OCI-LY7 (cell line): ENCODE measurements around the gene GGA1. TPM values are rescaled to one million over a fixed set of nuclear protein-coding genes. Genes with fewer than 3 reads are reported as not detected.

ENCODE experiments used
- BruUV-seq: library from RNA; stranded (reverse); fragments of 400-500 nt; replicated peaks from 2 replicates; lab custom pipeline; 2021; lab: Mats Ljungman, UMichigan
- CTCF ChIA-PET: fragments of 300-600 bp; sonication (Branson Sonifier 250); formaldehyde crosslinking; loops from one replicate; lab custom pipeline; 2022; ENCODE audit warnings: antibody characterized with exemption; ENCODE audit not compliant: unreplicated experiment; lab: Charles Lee
- POLR2A ChIA-PET: fragments of 300-600 bp; sonication (Branson Sonifier 250); formaldehyde crosslinking; loops from one replicate; lab custom pipeline; 2022; ENCODE audit warnings: antibody characterized with exemption; lab: Charles Lee
- DNase-seq: peaks from one replicate; pipeline ENCODE4 v3.0.0-alpha.2; 2015; ENCODE audit warnings: low spot score
- H2AFZ ChIP-seq: fragments of 200-600 bp; sonication (generic), shearing (Covaris generic); 2 replicates; pipeline ENCODE4 v1.6.1; 2014; ENCODE audit warnings: mild to moderate bottlenecking, antibody characterized with exemption, low read length, moderate library complexity
- H3K27ac ChIP-seq: fragments of 200-600 bp; sonication (generic); 2 replicates; pipeline ENCODE4 v1.5.1; 2014; ENCODE audit warnings: mixed run types, low read depth, mild to moderate bottlenecking, moderate library complexity, low read length, inconsistent platforms; ENCODE audit not compliant: poor library complexity, severe bottlenecking
- H3K36me3 ChIP-seq: fragments of 200-600 bp; sonication (generic); 2 replicates; pipeline ENCODE4 v1.6.1; 2014; ENCODE audit warnings: mild to moderate bottlenecking, antibody characterized with exemption, low read length, moderate library complexity, mixed read lengths; ENCODE audit not compliant: insufficient read depth
- H3K4me1 ChIP-seq: fragments of 200-600 bp; sonication (generic); 2 replicates; pipeline ENCODE4 v1.5.1; 2014; ENCODE audit warnings: mild to moderate bottlenecking, low read length; ENCODE audit not compliant: insufficient read depth, poor library complexity, severe bottlenecking
- H3K4me2 ChIP-seq: fragments of 200-600 bp; sonication (generic); 2 replicates; pipeline ENCODE4 v1.6.1; 2014; ENCODE audit warnings: mild to moderate bottlenecking, low read length
- H3K4me3 ChIP-seq: fragments of 200-600 bp; sonication (generic); 2 replicates; pipeline ENCODE4 v1.5.1; 2014; ENCODE audit warnings: mild to moderate bottlenecking, low read depth, low read length; ENCODE audit not compliant: poor library complexity, severe bottlenecking
- H3K79me2 ChIP-seq: fragments of 200-600 bp; sonication (generic); 2 replicates; pipeline ENCODE4 v1.6.1; 2016; ENCODE audit warnings: low read depth, mild to moderate bottlenecking, low read length, moderate library complexity, mixed read lengths; ENCODE audit not compliant: insufficient read depth
- H3K9me2 ChIP-seq: fragments of 200-600 bp; sonication (generic); 2 replicates; pipeline ENCODE4 v1.6.1; 2016; ENCODE audit warnings: mild to moderate bottlenecking, low read length, mixed read lengths; ENCODE audit not compliant: insufficient read depth
- H3K9me3 ChIP-seq: fragments of 200-600 bp; sonication (generic); 2 replicates; pipeline ENCODE4 v1.6.1; 2014; ENCODE audit warnings: mild to moderate bottlenecking, mixed run types, low read length, mixed read lengths
- H4K20me1 ChIP-seq: fragments of 200-600 bp; sonication (generic); 2 replicates; pipeline ENCODE4 v1.6.1; 2014; ENCODE audit warnings: mild to moderate bottlenecking, antibody characterized with exemption, low read length, moderate library complexity, mixed read lengths; ENCODE audit not compliant: insufficient read depth
- EZH2phosphoT487 ChIP-seq: fragments of 200-600 bp; sonication (generic); IDR thresholded peaks from 2 replicates; pipeline ENCODE4 v1.6.1; 2018; ENCODE audit warnings: low read depth, borderline replicate concordance, mild to moderate bottlenecking, mixed run types, antibody characterized with exemption, low read length, moderate library complexity, mixed read lengths
- intact Hi-C: fragments of 100-400 bp; cut with micrococcal nuclease; formaldehyde crosslinking; loops from one replicate; pipeline ENCODE4 v1.10.0; 2022; ENCODE audit not compliant: unreplicated experiment
- total RNA-seq, 2 experiments: library from RNA; depleted of rRNA in 1 of 2; stranded (reverse); fragments of >200 nt in 1 of 2; shearing (Covaris generic) in 1 of 2; gene quantifications; 2 replicates each; pipeline ENCODE4 v1.2.3, GENCODE V29; 2014 to 2022
- TF ChIP-seq, protein P1 (sequence below): fragments of 200-600 bp; sonication (generic); conservative IDR thresholded peaks from 2 replicates; pipeline ENCODE4 v1.5.1; 2014; ENCODE audit warnings: mild to moderate bottlenecking, antibody characterized with exemption, low read length, moderate library complexity, mixed read lengths

Gene GGA1
- total RNA-seq, 2 experiments from 2014 or later, result 127 to 172 TPM

GRCh38 chr22:37674951-37675929, 66.6 kb downstream of the GGA1 start, which contains the start of gene LGALS1:
Gene LGALS1, plus strand, starts transcription at chr22:37675636. Its CDS starts 67 bp downstream, at chr22:37675703.
- intact Hi-C loops, result loop anchor here (5.0 kb wide), 1 partner anchor 68 kb away; the partner anchor contains the start of gene GGA1
- H3K79me2 ChIP-seq, result no peaks in the 10 kb centered on the region
- H3K4me3 ChIP-seq, result peak within 1 kb of the TSS; percentile 63
- H3K4me1 ChIP-seq, result peaks cover 44% of the 10 kb centered on the region
- no peaks in the 10 kb centered on the region for H3K36me3 ChIP-seq
- peak within 1 kb of the TSS; percentile 88 for H3K4me2 ChIP-seq
- H2AFZ ChIP-seq, result peak within 1 kb of the TSS; percentile 67; the same call in 1 of the 2 replicates
- no peak for TF ChIP-seq EZH2phosphoT487
- TF ChIP-seq, protein P1, sequence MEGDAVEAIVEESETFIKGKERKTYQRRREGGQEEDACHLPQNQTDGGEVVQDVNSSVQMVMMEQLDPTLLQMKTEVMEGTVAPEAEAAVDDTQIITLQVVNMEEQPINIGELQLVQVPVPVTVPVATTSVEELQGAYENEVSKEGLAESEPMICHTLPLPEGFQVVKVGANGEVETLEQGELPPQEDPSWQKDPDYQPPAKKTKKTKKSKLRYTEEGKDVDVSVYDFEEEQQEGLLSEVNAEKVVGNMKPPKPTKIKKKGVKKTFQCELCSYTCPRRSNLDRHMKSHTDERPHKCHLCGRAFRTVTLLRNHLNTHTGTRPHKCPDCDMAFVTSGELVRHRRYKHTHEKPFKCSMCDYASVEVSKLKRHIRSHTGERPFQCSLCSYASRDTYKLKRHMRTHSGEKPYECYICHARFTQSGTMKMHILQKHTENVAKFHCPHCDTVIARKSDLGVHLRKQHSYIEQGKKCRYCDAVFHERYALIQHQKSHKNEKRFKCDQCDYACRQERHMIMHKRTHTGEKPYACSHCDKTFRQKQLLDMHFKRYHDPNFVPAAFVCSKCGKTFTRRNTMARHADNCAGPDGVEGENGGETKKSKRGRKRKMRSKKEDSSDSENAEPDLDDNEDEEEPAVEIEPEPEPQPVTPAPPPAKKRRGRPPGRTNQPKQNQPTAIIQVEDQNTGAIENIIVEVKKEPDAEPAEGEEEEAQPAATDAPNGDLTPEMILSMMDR, result no peak
- H3K9me3 ChIP-seq, result no peaks in the 10 kb centered on the region
- peak within 1 kb of the TSS; percentile 80 for H3K27ac ChIP-seq
- no peaks in the 10 kb centered on the region for H4K20me1 ChIP-seq
- H3K9me2 ChIP-seq, result no peaks in the 10 kb centered on the region
- POLR2A ChIA-PET, result interaction anchor here (0.6 to 2.0 kb wide), 4 partner anchors 11 to 97 kb away, joined by 3 to 5 read pairs (median 4); partner anchors contain the start of gene PDXP
- peak; percentile 47 for DNase-seq
- CTCF ChIA-PET, result no interaction called here
- BruUV-seq, result no TSS peak

DNA sequence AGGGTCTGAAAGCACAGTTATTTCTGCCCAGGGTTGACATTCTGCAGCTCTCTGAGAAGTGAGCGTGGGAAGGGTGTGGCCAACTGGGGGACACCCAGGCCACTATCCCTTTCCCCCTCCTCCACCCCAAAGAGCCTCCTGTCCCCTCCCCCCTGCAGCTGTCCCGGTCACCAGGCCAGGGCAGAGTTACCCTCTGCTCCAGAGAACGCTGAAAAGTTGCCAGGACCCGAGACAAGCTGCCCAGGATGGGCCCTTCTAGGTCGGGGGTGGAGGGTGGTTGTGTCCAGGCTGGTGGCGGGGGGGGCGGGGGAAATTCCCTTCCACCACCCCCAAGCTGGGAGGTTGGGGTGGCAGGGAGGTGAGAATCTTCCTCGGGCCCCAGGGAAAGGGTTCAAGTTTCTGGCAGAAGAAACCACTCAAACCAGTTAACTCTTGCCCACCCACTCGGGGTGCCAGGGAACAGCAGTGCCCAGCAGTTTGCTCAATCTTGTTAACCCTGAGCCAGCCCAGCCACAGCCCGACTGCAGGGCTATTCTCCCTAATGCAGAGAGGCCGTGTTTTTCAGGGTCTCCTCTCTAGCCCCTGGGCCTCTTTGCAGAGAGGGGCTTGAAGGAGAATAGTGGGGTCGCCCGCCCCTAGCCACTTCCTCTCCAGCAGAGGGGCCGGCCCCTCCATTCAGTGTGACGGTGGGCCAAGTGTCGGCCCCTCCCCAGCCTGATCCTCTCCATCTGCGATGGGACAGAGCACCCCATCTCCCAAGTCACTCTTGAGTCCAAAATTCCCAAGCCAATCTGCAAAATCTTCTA, 67.5 kb downstream of the GGA1 start:
- Histone ChIP-seq H2AFZ (peak overlapping the region; percentile 53; the same call in 1 of the 2 replicates), H3K4me2 (peak overlapping the region; percentile 88), H3K79me2 (no peaks in the 10 kb centered on the region), H3K9me3 (no peaks in the 10 kb centered on the region), H3K36me3 (no peaks in the 10 kb centered on the region), H3K27ac (peak overlapping the region; percentile 80), H3K4me1 (peaks cover 46% of the 10 kb centered on the region), H3K4me3 (peak overlapping the region; percentile 63), H3K9me2 (no peaks in the 10 kb centered on the region), H4K20me1 (no peaks in the 10 kb centered on the region)
- BruUV-seq, result no TSS peak
- TF ChIP-seq, protein P1, result no peak
- TF ChIP-seq EZH2phosphoT487, result no peak
- POLR2A ChIA-PET, result interaction anchor here (1.1 to 2.0 kb wide), 3 partner anchors 10 to 18 kb away, joined by 3 to 5 read pairs (median 3); partner anchors contain the start of genes NOL12 and PDXP
- peak; percentile 13 for DNase-seq
- CTCF ChIA-PET, result interaction anchor here (0.6 kb wide), 1 partner anchor 138 kb away, joined by 5 read pairs; no protein-coding TSS in a partner anchor
- intact Hi-C loops, result loop anchor here (5.0 kb wide), 1 partner anchor 69 kb away; the partner anchor contains the start of gene GGA1
